Testis (tissue), 3 donors: ENCODE measurements around the gene ZNF69. TPM values are rescaled to one million over a fixed set of nuclear protein-coding genes. Genes with fewer than 3 reads are reported as not detected.
"Not testable (repeated sequence)": the region's sequence is repeated elsewhere in the genome, so short reads cannot be mapped to it uniquely, and the experiment has no call there.

Experiments
- DNase-seq: peaks from one replicate; pipeline ENCODE4 v3.0.0-alpha.2; 2019
- H3K27ac ChIP-seq, 2 donors: fragments of 200-600 bp; sonication (generic); one replicate each; pipeline ENCODE4 v1.5.1; 2019
- H3K27me3 ChIP-seq: fragments of 200-600 bp; sonication (generic); one replicate; pipeline ENCODE4 v1.5.1; 2019
- H3K36me3 ChIP-seq: fragments of 200-600 bp; sonication (generic); one replicate; pipeline ENCODE4 v1.5.1; 2017; ENCODE audit warnings: low read depth; ENCODE audit errors: missing control alignments
- H3K4me1 ChIP-seq: fragments of 200-600 bp; sonication (generic); one replicate; pipeline ENCODE4 v1.5.1; 2019
- H3K4me3 ChIP-seq, 2 donors: fragments of 200-600 bp; sonication (generic); one replicate each; pipeline ENCODE4 v1.5.1; 2017 to 2019
- H3K9me3 ChIP-seq: fragments of 200-600 bp; sonication (generic); one replicate; pipeline ENCODE4 v1.5.1; 2017
- CTCF ChIP-seq, 3 experiments: fragments of 450-650 bp in 2 of 3; fragments of 200-600 bp in 1 of 3; sonication (generic) in 1 of 3; IDR thresholded peaks; one replicate each; pipeline ENCODE4 v1.5.1; 2016 to 2019; ENCODE audit warnings: antibody characterized with exemption in 3 of 3, mild to moderate bottlenecking in 2 of 3, moderate library complexity in 1 of 3
- POLR2A ChIP-seq: fragments of 450-650 bp; IDR thresholded peaks from one replicate; pipeline ENCODE4 v1.6.1; 2017; ENCODE audit warnings: antibody characterized with exemption, mild to moderate bottlenecking, moderate library complexity
- WGBS, 2 donors: methylation state at CpG; one replicate each; pipeline ENCODE4 v1.1.5; 2018; 5-methylcytosine and 5-hydroxymethylcytosine counted together
- intact Hi-C: fragments of 100-400 bp; cut with DNase I; formaldehyde crosslinking; loops from one replicate; pipeline ENCODE4 v1.15.1; 2023; ENCODE audit warnings: low total_unique reads
- polyA plus RNA-seq: library from polyadenylated mRNA; stranded (reverse); fragments of 350-450 nt; fragmentation: Illumina TruSeq; extraction: RNeasy Lipid Tissue Mini Kit (QIAGEN cat#74804); gene quantifications from one replicate; pipeline ENCODE4 v1.2.3, GENCODE V29; 2014; ENCODE audit warnings: low read depth, low replicate concordance; ENCODE audit not compliant: insufficient read depth
- total RNA-seq, 2 donors: library from RNA; depleted of rRNA; stranded (reverse); fragments of >200 nt; gene quantifications; one replicate each; pipeline ENCODE4 v1.2.3, GENCODE V29; 2016

Gene ZNF69
- total and polyA plus RNA-seq, 3 donors from 2014 or later: 2.5 to 39.8 (median 31.7) TPM

- no peak overlapping the region for H3K27ac ChIP-seq
- intact Hi-C loops: no loop called here
- no peaks in the 10 kb centered on the region for H3K36me3 ChIP-seq
- no peak overlapping the region for H3K4me3 ChIP-seq
- TF ChIP-seq CTCF (IDR thresholded peaks at IDR 0.05) (no peak), POLR2A (no peak)
- H3K9me3 ChIP-seq: no peaks in the 10 kb centered on the region
- DNase-seq: no peak
- 81 to 89% methylated on average over 5 of the region's 5 CpGs for WGBS, 2 donors
- no peaks in the 10 kb centered on the region for H3K27me3 ChIP-seq
- H3K4me1 ChIP-seq: no peaks in the 10 kb centered on the region
Measured at GRCh38 chr19:11890634-11891033, 3.1 kb downstream of the ZNF69 start.

GRCh38 chr19:11894851-11895250 is 7.3 kb downstream of the ZNF69 start:
- no peaks in the 10 kb centered on the region for H3K4me1 ChIP-seq
- 92 to 96% methylated on average over 6 of the region's 6 CpGs for WGBS, 2 donors
- TF ChIP-seq POLR2A: no peak
- TF ChIP-seq CTCF (IDR thresholded peaks at IDR 0.05): no peak
- DNase-seq: no peak
- H3K27ac ChIP-seq: no peak overlapping the region
- H3K27me3 ChIP-seq: no peaks in the 10 kb centered on the region
- no peak overlapping the region for H3K4me3 ChIP-seq
- intact Hi-C loops: no loop called here
- H3K36me3 ChIP-seq: no peaks in the 10 kb centered on the region
- H3K9me3 ChIP-seq: no peaks in the 10 kb centered on the region

GRCh38 chr19:11902228-11902627 is 14.6 kb downstream of the ZNF69 start:
- intact Hi-C loops: no loop called here
- Histone ChIP-seq H3K36me3 (peaks cover 5% of the 10 kb centered on the region), H3K9me3 (no peaks in the 10 kb centered on the region), H3K27me3 (no peaks in the 10 kb centered on the region), H3K4me1 (no peaks in the 10 kb centered on the region), H3K4me3 (no peak overlapping the region), H3K27ac (no peak overlapping the region)
- WGBS, 2 donors: 96 to 97% methylated on average over 3 of the region's 3 CpGs
- no peak for DNase-seq
- TF ChIP-seq POLR2A: no peak
- no peak for TF ChIP-seq CTCF (IDR thresholded peaks at IDR 0.05)

GRCh38 chr19:11905928-11906327 is 18.3 kb downstream of the ZNF69 start:
- H3K4me1 ChIP-seq: no peaks in the 10 kb centered on the region
- WGBS, 2 donors: 90% methylated on average over 3 of the region's 3 CpGs
- no peak overlapping the region for H3K27ac ChIP-seq
- peaks cover 5% of the 10 kb centered on the region for H3K36me3 ChIP-seq
- no peaks in the 10 kb centered on the region for H3K9me3 ChIP-seq
- no peaks in the 10 kb centered on the region for H3K27me3 ChIP-seq
- TF ChIP-seq POLR2A (no peak), CTCF (IDR thresholded peaks at IDR 0.05) (no peak)
- intact Hi-C loops: no loop called here
- no peak overlapping the region for H3K4me3 ChIP-seq
- DNase-seq: no peak

GRCh38 chr19:11911937-11912336 is 24.4 kb downstream of the ZNF69 start:
- H3K9me3 ChIP-seq, H3K27ac ChIP-seq, DNase-seq, H3K27me3 ChIP-seq, H3K4me1 ChIP-seq, intact Hi-C loops, H3K36me3 ChIP-seq, H3K4me3 ChIP-seq: not testable (repeated sequence)
- 96% methylated on average over 1 of the region's 1 CpG for WGBS, 2 donors

GRCh38 chr19:11914417-11915051 is 27.0 kb downstream of the ZNF69 start:
- H3K27me3 ChIP-seq, DNase-seq, H3K27ac ChIP-seq, H3K4me1 ChIP-seq, H3K4me3 ChIP-seq, H3K36me3 ChIP-seq, H3K9me3 ChIP-seq, intact Hi-C loops: not testable (repeated sequence)
- WGBS, 2 donors: 94 to 95% methylated on average over 4 of the region's 4 CpGs
